ENCODE results near the gene YWHAQ.

YWHAQ gene

DNA sequence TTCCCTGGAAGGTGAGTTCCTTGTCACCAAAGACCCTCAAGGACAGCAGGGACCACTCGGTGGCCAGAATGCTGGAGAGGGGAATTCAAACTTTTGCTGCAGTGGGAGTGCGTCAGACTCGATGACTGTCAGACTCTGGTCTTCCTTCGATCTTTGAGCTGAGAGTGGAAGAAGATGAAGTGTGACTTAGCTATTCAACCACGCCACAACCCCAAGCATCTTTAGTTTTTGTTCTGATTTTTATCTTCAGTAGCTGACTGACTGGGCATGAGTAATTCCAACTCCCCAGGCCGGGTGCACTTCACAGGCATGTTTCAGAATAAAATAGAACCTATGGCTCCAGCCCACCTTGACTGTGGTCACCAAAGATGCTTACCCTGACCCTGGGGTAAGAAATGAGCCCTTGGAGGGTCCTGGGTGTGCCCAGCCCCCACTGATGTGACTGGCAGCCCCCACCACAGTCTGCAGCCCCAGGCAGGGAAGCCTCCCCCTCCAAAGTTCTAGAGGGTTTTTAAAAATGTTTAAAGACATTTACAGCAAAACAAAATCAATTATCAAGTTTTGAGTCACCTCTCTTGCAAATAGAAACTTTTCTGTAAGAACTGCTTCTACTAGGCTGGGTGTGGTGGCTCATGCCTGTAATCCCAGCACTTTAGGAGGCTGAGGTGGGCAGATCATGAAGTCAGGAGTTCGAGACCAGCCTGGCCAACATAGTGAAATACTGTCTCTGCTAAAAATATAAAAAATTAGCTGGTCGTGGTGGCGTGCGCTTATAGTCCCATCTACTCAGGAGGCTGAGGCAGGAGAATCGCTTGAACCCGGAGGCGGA lies 24.9 kb upstream of the YWHAQ start:
- DNase-seq = no peak

DNA sequence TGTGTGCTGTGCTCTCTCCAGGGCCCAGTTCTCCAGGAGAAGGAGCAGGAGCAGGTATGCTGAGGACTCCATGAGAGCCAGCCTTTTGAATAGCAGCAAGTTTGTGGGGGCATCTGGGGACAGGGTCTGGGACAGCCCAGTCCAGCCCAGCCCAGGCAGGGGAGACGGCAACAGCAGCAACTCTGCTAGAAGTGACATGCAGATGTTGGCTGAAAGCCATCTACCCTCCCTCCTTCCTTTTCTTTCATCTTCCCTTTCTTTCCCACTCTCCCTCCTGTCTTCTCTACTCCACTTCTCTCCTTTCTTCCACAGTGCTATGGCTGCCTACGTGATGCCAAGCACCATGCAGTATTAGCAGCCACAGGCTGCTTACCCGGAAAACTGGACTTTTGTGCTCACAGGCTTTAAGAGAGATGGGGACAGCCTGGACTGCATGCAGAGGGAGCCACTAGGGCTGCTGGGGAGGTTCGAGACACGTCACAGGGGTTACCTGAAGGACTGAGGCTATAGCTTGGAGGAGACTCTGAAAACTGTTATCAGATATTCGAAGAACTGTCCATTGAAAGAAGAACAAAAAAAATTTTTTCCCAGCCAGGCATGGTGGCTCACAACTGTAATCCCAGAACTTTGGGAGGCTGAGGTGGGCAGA lies 23.8 kb upstream of the YWHAQ start:
- no peak for DNase-seq

DNA sequence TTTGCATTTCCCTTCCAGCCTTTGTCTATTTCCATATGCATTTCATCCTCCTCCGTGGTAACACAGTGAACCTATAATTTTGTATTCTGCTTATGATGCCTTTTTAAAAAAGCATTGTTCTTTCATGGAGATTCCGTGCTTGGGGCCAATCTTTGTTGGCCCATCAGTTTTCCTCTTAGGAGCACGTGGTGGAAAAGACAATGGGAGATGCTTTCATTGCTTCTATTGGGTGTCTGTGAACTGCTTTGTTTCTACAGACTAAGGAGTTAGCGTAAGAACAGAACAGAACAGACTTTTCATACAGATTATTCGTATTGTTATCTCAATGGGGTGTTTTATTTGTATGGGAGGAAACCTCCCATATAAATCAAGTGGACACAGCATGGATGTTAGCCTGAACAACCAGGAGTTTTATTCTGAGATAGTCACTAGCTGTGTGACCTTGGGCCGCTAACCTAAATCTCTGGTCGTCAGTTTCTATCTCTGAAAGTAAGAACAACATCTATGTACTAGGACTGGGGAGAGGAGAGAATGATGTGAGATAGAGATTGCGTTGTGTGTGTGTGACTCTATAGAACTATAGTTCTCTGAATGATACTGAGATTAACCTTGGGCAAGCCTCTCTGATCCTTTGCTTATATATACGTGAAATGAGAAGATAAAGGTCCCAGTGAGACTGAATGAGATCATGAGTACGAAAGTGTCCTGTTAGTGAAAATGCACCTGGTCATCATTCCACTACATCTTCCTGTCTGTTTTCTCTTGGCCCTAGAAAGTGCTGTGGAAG lies 22.9 kb upstream of the YWHAQ start:
- no peak for DNase-seq

DNA sequence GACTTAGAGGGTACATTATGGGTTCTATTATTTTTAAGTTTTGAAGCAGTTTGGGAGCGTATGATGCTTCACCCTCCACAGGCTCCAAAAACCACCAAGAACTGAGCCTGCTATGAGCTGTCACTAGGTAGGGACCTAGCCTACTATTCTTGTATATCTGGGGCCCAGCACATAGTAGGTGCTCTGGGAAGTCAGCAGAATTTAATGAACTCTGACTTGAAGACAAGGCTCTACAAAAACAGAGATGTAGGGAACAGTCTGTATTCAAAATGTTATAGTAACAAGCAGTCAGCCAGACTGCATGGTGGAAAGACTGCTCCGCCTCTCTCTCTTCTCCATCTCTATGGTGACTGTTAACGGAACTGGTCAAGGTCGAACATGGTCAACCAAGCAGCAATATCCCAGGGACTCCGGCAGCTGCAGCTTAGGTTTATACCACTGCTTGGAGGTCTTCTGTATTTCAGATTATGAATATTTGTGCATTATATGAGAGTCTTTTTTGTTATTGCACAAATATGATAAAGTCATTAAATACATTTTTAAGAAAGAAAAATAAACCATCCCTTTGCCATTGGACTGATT lies 22.2 kb upstream of the YWHAQ start:
- DNase-seq = no peak

DNA sequence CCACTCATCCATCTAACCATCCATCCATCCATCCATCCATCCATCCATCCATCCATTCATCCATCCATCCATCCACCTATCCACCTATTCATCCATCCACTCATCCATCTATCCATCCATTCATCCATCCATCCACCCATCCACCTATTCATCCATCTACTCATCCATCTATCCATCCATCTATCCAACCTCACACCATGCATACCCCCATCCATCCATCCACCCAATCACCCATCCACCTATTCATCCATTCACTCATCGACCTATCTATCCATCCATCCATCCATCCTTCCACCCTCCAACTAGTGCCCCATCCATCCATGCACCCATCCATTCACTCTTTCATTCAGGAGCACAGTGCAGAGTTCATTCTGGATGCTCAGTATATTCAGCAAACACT lies 21.5 kb upstream of the YWHAQ start:
- no peak for DNase-seq

DNA sequence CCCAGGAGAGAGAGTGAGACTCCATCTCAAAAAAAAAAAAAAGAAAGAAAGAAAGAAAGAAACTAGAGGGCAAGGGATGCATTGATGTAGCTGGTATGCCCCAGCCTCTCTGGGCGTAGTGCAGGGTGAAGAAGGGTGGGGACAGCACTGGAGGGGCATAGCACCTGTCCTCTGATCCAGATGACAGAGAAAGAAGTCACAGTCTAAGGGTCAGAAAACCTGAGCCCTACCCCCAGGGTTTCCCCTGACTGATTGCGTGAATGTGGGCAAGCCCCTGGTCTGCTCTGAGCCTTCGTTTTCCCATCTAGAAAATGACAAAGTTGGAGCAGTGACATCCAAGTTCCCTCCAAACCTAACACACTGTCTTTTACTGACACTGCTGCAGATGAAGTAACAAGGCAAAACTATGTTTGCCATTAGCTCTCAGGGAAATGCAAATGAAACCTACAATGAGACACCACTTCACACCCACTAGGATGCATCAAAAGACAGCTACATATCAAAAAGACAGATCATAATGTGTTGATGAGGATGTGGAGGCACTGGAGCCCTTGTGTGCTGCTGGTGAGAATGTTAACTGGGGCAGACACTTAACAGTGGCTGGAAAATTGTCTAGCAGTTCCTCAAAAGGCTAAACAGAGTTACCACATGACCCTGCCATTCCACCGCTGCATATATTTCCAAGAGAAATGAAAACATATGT lies 19.5 kb upstream of the YWHAQ start:
- DNase-seq = no peak

DNA sequence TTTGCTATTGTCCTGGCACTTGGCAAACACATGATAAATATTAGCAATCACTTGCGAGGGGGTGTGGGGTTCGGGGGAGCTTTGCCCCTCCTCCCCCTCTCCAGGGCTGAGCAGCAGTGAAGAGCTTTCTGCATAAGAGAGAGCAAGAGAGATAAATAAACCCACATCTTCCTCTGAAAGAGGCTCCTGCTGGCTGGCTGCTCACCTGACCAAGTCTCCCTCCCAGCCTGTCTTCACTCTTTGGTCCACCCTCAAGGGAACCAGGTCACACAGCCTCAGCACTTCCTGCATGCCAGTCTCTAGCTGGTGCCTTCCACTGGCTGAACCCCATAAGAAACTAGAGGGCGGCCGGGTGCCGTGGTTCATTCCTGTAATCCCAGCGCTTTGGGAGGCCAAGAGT lies 18.5 kb upstream of the YWHAQ start:
- no peak for DNase-seq

DNA sequence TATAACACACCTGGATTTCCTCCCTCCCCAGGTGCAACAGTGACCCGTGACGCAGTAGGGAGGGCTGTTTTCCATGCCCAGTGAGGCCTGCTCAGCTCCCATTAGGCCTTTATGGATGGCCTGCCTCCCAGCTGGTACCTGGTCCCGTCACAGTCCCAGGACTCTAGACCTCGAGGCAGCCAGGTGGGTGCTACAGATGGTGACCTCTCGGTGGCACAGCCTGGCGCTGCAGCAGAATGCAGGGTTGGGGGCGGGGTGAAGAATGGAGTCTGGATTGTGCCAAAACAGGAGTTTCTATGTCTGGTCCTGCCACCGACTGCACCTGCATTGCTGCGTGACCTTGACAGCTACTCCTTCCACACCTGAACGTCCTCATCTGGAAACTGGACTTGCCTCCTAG lies 18.0 kb upstream of the YWHAQ start:
- no peak for DNase-seq

DNA sequence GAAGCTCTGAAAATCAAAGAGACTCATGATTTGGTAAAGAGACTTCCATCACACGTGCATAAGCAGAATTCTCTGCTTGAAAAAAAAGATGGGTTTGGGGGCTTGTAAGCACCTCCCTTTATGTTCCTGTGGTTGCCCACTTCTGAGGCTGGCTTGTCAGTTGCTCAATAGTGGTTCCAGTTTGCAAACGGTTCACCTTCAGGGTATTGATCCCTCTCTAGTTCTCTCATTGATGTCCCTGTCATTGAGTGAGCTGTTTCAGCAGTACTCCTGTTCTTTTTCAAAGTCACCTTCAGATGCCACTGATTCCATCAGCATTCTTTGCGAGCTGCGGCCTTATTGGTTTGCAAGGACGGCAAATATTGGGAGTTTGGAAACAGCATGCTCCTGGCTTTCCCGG lies 17.1 kb upstream of the YWHAQ start:
- no peak for DNase-seq

DNA sequence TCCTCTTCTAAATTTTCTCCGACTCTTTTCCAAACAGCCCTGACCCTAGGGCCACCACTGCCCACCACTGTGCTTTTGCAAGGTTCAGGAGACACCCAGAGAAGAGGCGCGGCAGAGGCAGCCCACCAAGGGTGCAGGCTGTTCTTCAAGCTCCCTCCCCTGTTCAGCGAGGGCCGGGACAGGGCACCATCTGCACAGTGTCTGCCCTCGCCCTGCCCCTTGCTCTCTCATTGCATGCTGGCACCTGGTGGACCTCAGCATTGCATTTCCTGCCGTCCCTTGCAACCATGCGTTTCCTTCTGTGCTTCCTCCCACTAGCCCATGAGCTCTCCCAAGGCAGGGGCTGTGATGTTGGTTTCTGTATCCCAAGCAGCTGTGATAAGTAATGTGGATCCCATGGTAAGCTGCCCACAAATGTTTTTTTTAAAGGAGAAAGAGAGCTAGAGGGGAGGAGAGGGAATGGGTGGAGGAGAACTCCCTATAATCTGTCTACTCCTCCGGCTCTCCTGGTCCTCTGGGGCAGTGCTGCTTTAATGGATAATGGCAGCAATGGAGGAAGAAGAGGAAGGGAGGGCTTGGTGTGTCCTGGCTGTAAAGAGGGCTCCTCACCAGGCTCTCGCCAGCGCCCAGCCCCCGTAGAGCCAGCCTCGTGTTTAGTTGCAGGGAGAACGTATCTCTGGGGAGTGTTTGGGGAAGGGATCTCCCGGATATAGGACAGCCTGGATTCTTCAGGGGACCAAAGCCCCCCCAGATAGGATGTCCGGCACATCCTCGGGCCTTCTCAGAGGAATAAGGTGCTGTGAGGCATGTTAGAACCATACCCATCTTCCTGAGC lies 15.6 kb upstream of the YWHAQ start:
- DNase-seq = no peak

DNA sequence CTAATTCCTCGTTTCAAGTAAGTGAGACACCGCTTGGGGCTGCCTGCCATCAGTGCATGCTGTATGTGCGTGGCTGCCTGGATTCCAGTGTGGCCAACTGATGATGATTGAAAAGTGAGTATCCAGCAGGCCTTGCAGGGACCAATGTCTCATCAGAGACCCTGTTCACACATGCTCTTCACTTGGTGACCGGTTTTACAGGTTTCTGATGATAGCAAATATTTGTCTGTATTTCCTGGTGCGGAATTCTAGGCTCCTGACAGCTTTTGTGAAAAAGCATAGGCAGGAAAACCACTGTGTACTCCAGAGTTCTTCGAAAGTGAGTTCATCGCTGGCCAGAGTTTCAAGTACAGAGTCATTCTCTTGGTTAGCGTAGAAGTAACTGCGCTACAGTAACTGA lies 13.8 kb upstream of the YWHAQ start:
- DNase-seq = peak; percentile 18

DNA sequence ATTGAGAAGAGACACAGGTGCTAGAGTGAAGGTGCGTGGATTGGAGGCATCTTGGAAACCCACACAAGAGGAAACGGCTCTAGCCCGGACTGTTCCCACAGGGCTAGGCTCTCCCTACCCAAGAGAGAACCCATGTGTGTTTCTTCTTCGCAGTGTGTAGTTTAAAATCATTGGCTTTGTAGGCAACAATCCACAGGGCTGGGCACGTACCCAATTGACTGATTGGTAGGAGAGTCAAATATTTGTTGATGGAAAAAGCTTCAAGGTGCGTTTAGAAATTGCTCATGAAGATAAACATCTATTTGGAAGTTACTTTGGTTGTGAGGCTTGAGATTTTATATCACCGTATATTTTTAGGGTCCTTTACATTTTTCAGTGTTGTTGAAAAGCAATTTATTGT lies 13.2 kb upstream of the YWHAQ start:
- no peak for DNase-seq

DNA sequence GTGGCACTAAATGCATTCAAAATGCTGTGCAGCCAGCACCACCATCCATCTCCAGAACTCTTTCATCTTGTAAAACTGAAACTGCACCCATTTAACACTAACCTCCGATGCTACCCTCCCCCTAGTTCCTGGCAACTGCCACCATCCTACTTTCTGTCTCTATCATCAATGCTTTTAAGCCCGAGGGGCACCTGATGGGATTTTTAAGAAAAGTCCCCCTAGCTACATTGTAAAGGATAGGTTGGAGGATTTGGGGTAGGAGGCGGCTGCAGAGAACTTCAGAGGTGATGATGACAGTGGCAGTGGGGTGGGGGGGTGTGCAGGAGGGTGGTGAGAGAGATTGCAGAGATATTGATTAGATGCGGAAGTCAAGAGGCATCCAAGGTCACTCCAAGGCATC lies 10.8 kb upstream of the YWHAQ start:
- no peak for DNase-seq

DNA sequence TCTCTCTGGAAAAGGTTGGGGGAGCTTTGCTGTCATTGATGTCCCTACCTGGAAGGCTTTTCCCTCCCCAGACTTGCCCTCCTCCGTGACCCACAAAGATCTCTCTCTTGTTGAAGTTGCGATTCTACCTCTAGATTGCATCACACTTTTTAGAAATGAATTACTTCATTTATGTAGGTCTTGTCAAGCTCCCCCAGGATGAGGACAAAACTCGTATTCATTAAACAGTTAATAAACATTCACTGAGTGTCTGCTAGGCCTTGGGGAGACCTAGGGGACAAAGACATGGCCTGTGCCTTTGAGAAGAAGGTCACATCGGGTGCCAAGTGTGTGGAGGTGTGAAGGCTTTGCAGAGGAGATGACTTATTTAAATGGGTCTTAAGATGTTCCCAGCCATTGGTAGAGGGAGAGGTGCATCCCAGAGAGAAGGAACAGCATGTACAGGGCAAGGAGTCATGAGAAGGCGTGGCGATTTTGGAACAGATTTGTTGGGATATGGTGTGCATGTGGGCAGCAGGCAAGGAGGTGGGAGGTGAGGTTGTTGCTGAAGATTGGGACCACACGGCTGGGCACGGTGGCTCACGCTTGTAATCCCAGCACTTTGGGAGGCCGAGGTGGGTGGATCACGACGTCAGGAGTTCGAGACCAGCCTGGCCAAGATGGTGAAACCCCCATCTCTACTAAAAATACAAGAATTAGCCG lies 9.8 kb upstream of the YWHAQ start:
- no peak for DNase-seq

DNA sequence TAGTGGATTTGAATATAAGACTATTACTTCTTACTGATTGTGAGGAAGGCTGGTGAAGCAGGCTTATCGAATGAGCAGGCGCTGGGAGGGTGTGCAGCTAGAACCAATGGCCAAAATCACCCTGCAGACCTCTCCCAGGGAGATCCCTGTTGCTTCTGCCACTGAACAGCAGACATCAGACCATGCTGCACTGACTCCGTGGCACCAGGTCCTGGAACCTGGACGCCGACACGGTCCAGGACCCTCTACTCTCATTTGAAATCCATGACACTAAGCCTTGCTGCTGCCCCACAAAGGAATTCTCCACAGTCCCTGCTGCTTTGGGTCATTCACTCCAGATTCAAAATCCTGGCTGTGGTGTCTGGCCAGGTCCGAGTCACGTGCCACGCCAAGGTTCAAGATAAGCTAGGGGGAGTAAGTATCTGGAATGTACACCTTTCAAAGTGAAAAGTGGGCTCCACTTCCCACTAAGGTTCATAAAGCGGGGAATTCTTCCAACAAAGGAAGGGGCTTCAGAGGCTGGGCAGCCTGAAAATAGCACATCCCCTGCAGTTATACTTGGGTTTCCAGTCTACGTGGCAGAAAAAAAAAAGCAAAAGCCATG lies 9.0 kb upstream of the YWHAQ start:
- DNase-seq = no peak

DNA sequence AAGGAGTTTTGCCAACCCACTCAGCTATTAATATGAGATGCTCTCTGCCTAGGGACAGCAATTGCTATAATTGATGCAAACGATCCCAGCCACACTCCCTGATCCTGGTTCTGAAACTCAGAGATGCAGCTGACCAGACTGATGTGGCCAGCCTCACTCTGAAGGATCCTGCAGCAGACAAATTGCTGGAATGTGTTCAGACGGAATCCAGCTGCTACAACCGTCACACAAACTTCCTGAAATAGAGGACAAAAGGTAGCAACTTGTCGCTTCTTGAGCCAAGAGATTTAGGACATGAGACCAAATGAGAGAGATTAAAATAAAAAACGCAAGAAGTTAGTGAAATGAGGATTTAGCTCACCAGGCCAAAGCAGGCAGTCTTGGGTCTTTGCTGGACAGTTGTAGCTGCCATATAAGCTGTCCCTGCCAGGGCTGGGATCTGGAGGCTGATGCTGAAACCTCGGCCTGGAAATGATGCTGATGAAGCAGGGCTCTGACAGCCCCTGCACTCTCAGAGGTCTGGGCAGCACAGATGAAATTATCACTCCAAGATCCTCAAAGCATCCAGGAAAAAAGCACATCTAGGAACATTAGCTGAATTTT lies 8.3 kb upstream of the YWHAQ start:
- DNase-seq = no peak

DNA sequence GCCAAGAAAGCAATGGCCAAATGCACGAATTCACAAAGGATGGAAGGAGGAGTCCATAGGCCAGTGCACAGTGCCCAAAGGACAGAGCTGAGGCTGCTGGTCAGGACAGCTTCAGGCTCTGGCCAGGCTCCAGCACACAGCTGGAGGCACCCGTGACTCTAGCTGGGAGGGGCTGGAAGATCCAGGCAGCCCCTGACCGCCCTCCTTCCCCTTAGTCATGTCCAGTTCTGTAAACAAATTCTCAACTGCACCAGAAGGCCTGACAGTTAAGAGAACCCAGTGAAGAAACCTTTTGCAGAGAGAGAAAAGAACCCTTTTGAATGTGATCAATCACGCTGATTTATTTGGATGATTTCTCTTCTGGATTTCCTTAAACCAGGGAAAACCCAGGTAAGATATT lies 7.7 kb upstream of the YWHAQ start:
- no peak for DNase-seq

DNA sequence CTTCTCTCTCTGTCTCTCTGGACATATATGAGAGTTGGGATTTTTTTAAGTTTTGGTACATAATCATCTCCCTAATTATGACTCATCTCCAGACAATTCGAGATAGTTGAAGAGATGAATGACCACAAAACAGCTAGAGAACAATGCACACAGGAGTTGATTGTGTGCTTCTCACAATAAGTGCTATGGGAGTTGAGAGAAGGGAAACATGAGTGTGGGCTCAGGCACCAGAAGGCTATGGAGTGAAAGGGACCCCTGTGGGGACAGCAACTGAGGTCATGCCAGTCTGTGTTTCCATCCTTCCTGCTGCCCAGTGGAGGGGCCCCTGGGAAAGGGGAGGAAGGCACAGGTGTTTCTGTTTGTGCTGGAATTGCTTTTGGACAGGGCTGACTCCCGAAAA lies 6.5 kb upstream of the YWHAQ start:
- no peak for DNase-seq

DNA sequence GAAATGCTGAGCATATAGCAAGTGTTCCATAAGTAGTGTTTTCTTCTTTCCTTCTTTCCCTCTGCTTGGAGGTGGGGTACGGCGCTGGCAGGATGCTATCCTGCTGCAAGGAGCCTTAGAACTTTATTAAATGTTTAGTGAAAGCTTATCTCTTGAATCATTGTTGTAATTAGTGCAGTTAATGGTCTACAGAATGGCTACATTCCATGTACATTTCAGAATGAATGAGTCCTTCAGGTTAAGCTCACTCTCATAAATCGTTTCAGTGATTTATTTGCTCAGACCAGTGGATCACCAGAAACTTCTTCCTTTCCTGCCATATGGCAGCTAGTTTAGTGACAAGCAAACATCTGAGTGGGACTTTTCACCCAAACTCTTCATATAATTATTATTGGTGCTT lies 3.3 kb upstream of the YWHAQ start:
- no peak for DNase-seq

DNA sequence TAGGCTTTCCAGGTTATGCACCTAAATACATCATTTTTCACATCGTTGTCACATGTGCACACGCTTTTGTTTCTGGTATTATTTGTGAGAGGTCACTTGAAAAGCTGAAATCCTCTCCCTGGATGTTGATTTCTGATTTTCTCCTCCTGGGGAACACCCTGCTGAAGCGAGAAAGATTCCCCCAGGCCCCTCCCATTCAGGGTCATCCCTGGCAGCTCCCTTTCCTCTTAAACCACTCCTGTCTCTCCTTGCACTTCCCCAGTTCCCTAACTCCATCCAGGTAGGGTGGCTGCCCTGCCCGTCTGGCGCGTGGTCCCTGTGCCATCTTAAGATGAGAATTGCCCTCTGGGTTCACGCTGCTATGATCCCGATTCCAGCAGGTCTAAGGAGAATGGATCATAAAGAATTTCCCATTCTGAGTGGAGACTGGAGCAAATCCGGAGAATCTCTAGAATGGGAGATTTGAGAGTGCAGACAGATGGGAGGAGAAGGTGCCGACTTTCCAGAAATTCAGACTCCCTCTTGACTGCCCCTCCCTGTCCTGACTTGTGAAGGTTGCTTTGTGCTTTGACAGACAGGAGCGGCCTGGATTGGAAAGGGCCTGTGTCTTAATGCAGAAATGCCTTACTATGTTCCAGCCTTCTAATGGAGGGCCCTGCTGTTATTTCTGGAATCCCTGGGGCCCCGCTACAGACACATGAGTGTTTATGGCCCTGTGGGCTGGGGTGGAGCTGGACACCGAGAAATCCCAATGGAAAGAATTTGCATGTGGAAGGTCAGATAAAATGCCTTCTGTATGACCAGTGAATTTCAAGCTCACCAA lies 1.3 kb upstream of the YWHAQ start:
- DNase-seq = no peak
